NCI-H128 (cell line): Measurements from ENCODE around the gene IGF1R.

Source experiments
- DNase-seq: peaks from one replicate; lab custom pipeline; 2025; ENCODE audit not compliant: unreplicated experiment; lab: John Stamatoyannopoulos, UW

Gene IGF1R

DNA sequence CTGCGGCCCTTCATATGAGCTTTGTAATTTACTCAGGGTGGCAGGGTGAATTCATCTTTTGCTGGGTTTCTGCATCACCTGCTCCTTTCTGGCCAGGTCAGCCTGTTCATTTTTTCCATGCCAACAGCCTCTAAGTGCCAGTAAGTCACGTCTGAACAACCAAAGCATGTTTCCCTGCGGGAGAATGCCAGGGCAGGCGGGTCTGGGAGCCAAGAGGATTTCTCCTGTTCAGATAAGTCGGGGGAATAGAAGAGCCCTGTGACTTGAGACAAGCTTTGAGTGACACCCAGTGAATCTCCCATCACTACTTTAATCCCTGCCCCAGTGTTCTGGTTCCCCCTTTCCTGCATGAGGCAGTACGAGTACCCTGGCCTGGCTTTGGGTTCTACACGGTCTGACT is 206.2 kb downstream of the IGF1R start:
- DNase-seq, result no peak

DNA sequence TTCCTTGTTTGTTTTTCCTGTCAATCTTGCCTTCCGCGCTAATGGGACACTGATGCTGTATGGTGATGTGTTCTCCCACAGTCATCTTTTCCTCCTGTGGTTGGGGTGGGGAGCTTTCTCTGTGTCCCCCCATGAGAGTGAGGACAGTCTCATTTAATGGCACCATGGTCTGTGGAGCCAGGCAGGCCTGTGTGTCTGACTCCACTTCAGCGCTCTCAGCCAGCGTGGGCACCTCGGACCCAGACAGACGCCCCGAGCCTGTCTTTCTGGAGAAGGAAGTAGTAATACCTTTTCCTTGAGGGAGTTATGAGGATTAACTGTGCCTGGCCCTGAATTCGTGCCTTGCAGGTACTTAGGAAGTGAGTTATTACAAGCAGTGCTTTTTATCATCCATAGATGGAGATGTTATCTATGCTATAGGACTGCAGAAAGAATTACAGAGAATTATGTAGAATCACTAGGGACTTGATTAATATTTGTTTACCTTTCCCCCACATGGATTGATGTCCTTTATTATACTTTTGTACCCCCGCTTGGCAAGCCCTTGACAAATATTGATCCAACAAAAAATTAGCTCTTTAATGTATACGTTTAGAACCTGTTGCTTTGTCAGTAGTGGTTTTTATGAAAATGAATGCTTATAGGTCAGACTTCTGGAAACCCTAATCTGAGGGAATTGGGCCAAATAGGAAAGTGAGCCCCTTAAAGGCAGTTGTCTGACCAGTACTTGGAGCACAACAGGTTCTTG is 206.9 kb downstream of the IGF1R start:
- DNase-seq, result no peak

DNA sequence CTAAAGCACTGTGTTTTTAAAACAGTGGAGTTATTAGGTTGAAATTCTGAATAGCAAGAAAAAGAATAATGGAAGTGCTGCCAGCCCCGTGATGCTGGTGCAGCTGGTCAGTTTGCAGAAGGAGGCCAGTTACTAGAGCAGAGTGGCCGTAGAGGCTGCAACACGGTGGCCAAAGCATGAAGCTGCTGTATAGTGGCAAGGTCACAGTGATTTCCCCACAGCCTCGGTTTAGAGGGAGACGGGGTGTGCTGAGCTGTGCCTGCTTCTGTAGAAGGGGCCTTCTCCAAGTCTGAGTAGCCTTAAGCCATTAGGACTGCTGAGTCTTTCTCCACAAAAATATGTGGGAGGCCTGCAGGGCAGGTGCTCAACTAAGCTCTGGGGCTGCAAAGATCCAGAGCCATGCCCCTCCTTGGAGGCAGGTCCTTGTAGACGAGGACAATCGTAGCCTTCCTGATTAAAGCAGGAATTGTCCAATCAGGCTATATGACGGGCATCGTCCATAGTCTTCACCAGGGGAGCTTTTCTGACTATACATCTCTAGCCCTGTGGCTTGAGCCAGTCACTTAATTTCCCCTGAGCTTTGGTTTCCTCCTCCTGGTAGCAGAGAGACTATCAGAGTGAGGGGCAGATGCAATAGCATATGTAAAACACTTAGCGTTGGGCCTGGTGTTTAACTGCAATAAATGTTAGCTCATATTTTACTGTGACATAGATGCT is 207.6 kb downstream of the IGF1R start:
- no peak for DNase-seq

DNA sequence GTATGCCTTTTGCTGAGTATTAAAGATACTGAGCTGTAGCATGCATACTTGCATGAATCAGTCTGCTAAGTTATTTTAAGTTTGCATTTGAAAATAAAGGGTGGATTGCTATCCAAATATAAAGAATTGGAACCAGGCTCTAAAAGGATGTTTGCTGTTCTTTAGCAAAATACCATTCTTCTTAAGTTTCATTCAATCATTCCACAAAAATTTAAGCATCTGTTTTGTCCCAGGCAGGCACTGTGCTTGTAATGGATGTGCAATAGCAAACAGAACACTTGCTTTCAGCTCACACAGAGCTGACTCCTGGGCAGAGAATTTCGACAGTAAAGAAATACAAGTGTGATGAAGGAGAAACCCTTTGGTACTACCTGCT is 208.2 kb downstream of the IGF1R start:
- no peak for DNase-seq

DNA sequence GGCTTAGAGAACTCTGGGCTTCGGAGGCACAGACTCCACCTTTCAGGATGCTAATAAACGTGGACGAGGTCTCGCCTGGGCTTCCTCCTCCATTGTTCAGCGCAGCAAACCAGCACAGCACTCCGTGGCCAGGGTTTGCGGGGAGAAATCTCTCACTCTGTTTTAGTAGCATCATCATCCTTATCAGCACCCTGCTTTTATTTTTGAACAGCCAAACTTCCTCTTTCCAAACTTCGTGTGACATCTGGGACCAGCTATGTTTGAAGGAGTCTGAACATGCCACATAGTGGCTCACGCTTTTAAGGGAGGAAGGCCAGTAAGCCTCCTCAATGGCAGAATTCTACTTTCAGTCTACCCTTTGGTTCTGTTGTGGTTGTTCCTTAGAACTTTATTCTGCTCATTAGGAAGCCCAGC is 210.3 kb downstream of the IGF1R start:
- no peak for DNase-seq

- DNase-seq, result no peak
Observed at GRCh38 chr15:98859149-98859548, 210.8 kb downstream of the IGF1R start.

DNA sequence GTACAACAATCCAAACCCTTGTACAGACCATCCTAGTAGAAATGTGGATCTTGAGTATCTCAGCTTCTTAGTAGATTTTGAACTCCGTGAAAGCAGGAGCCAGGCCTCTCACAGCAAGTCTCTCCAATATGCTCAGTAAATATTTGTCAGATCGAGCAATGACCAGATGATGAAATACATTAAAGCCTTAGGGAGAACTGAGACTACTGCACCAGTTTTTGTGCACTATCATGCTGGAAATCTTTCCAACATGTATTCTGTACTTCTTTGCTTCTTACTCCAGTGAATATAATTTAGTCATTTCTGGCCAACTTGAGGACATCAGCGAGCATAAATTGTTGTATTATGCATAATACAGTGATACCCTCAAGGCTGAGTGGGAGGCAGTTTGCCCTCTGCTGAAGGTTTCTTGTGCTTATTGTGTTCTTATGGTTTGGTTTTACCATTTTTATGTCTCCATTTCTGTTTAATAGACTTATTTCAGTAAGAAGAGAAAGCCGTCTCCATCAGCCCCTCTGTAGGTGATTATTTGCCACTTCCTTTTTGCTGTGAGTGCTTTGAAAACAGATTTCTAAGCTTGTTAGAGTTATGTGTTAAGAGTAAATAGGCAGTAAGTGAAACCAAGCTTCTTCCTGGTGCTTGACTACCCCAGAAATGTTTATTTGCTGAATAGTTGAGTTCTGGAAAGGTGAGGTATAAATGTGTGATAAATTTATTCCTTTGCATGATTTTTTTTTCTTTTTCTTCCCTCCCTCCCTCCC is 212.1 kb downstream of the IGF1R start:
- no peak for DNase-seq

DNA sequence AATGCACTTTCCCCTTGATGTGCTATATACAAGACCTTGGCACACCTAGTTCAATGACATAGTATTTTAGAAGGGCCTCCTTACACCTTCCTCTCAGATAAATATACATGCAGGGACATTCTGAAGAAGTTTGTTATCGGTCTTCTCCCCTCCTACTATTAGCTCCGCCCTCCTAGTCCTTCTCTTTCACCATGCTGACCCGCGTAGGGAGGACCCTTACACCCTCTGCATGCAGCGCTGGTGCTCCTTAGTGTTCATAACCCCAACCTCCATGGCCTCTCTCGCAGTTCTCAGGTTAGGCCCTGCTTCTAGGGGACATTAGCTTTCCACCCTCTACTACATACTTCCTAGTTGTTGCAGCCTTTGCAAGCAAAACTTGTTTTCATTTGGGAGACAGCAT is 212.8 kb downstream of the IGF1R start:
- no peak for DNase-seq

DNA sequence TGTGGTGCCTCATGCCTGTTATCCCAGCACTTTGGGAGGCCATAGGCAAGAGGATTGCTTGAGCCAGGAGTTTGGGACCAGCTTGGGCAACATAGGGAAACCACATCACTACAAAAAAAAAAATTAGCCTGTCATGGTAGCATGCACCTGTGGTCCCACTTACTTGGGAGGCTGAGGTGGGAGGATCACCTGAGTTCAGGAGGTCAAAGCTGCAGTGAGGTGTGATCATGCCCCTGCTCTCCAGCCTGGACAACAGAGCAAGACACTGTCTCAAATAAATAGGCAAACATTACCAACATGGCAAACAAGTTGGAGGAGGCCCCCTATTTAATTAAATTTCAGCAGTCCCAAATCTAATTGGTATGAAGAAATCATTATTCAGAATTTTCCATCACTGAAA is 215.6 kb downstream of the IGF1R start:
- DNase-seq, result no peak

DNA sequence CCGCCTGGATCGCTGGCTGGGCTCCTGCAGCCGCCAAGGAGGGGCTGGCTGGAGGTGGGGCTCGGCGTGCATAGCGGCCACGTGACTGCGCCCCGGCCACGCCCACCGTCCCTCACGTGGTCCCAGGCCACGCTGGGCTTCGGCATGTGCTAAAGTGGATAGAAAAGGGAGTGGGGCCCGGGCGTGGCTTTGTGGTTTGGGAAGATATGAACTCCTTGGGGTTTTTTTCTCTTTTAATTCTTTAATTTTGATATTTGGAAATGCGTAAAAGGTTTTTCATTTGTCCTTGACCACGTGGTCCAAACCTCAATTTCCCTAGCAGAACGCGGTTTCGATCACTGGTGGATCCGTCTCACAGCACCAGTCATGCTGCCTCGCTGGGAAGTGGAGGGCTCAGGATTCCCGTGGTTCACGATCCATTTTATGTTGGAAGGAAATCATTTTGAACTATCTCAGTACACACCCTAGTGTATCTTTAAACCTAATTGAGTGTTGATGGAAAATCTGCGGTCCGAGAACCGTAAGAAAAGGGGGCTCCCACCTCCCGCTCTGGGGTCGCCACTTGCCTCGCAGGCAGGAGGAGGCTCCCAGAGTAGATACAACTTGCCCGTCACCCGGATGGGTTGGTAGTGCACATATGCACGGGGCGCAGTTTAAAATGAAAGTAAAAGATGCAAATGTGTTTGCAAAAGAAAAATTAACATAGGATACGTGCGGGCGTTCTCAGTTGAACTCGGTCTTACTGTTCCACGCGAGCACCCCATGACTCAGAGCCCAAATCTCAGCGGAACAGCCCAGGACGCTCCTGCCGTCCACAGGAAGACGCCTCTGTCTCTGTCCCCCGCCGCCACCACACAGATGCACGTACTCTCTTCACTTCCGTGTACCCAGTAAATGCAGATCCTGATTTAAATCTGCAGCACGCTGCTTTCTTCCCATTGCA is 217.3 kb downstream of the IGF1R start:
- DNase-seq, result peak; percentile 46

GRCh38 chr15:98866511-98866910 is 218.2 kb downstream of the IGF1R start:
- DNase-seq, result no peak

DNA sequence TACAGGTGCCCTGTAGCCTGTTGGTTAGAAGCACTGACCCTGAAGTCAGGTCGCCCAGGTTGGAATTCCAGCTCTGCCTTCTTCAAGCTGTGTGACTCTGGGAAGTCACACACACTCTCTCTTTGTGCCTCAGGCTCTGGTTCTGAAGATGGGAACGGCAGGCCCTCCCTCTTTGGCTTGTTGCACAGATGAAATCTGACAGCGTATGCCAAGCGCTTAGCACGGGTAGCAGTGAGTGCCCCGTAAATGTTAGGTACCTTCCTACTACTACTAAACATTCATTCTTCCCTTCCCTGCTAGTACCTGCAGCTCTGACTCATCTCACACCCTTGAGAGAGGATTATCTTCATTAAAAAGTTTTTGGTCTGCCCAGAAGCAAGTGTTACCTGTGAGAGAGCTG is 220.2 kb downstream of the IGF1R start:
- no peak for DNase-seq

DNA sequence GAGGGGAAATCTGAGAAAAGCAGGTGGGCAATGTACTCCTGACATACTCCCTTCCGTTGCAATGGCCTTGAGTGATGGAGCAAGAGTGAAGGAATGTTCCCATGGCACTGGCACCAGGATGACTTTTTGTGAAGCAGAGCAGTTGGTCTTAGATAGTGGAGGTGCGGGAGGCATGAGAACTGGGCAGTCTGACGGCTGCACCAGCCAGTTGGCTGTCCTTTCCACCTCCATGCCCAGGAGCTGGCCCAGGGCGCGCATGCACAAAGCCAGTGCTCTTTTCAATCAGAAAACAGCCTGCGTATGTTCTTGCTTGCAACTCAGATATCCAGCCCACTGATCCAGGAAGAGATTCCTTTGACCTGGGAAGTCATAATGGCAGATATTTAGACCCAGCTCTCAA is 222.4 kb downstream of the IGF1R start:
- no peak for DNase-seq

DNA sequence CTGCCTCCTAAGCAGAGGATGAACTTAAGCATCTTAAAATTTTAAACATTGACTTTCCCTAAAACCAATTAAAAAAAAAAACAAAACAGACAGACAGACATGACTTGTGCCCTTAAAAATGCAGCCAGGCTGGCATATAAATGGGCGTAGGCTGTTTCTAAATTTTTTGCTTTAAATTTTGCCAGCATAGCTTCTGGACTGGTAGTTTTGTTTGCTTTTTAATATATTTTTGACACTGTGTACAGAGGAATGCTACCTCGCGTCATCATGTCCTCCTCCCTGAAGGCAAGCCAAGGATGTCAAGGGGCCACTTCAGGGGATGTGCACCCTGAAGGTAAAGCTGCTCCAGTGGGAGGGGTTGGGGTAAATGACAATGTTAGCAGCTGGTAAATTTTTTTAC is 224.4 kb downstream of the IGF1R start:
- no peak for DNase-seq

DNA sequence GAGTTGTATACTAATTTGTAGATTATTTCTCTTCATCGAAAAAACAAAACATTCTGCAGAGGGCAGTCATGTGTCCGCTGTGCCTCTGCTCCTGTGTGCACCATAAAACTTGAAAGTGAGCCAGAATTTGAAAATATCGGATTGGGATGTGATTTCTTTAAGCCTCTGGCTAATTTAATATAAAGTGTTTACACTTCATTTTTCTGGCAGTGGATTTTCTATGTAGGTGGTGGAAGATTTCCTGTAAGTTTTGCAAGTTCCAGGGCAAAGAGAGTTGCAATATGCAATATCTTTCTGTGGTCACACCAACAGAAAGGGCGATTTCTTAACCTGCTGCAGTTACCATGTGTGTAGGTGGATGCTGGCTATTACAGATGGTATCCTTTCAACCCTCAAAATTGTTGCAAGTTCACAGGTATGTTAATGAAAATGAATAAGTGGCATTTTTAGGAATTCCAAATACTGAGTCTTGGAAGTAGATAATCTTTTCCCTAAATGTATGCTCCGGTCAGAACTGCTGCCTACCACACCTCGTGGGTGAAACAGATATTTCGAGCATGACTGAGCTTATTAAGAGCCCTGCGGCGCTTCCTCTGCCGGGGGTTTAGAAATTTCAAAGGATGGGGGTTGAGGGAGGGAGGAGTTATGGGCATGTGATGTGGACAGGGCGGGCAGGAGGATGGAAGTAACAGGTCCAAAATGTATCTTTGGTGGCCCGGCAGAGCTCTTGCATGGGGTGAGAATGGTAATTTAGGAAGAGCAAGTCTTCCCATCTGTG is 225.3 kb downstream of the IGF1R start:
- DNase-seq, result no peak

DNA sequence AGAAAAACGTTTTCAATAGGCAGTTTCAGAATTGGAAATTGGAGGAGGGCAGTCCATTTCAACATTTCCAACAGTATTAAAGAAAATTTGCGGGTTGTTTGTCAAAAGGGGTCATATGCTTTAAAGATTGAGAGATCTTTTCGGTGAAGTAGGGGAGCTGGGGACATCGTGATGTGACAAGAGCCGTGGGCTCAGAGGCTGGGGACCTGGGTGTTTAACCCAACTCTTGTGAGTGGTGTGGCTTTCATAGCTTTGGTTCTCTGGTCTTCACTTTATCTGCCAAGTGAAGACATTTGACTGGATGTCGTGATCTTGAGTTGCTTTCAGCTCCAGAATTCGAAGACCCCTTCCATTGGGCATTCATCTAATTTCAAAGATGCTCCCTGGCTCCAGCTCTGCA is 226.0 kb downstream of the IGF1R start:
- DNase-seq, result no peak

- no peak for DNase-seq
Observed at GRCh38 chr15:98874773-98875172, 226.4 kb downstream of the IGF1R start.

- DNase-seq, result no peak
Observed at GRCh38 chr15:98875309-98875708, 227.0 kb downstream of the IGF1R start.

- DNase-seq, result no peak
Observed at GRCh38 chr15:98876451-98877369, 228.4 kb downstream of the IGF1R start.
